GM19193 (cell line): ENCODE measurements around the gene ACLY.

Experiments
- POLR2A ChIP-seq: IDR thresholded peaks from 4 replicates; pipeline ENCODE4 v1.6.1; 2011; ENCODE audit not compliant: insufficient read depth, insufficient read length; ENCODE audit errors: extremely low read depth

ACLY gene

GRCh38 chr17:41835214-41835799 is 83.4 kb downstream of the ACLY start:
- no peak for TF ChIP-seq POLR2A

- TF ChIP-seq POLR2A = no peak
These were observed 93.4 kb downstream of the ACLY start for GRCh38 chr17:41825175-41825845.

DNA sequence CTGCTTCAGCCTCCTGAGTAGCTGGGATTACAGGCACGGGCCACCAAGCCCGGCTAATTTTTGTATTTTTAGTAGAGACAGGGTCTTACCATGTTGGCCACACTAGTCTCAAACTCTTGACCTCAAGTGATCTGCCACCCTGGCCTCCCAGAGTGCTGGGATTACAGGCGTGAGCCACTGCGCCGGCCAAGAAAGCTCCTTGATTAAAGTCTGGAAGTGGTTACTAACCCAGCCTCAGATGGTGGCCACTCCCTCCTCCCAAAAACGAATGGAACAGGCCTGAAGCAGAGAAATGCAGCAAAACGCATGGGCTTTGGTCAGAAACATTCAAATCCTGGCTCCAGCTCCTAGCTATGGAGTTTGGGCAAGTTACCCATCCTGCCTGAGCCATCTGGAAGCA is 94.7 kb downstream of the ACLY start:
- TF ChIP-seq POLR2A = no peak

DNA sequence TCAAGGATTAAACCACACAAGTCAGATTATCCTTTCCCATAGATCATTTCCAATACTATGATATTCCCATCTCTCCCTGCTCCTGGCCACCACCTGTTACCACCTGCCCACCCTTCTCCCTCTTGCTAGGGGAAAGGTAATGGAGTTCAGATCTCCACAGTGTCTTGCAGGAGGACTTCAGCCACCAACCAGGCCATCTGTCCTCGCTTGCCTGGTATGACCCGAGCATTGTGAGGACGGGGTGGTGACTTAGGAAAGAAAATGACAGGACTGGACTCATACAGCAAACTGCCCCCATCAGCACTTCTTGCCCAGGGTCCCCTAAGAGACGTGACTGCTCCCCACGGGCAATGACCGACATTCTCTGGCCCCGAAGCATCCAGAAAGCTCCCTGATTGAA is 95.2 kb downstream of the ACLY start:
- TF ChIP-seq POLR2A = no peak

GRCh38 chr17:41823141-41823524 is 95.6 kb downstream of the ACLY start:
- no peak for TF ChIP-seq POLR2A

- TF ChIP-seq POLR2A = no peak
These were observed 96.3 kb downstream of the ACLY start for GRCh38 chr17:41822216-41823140.

DNA sequence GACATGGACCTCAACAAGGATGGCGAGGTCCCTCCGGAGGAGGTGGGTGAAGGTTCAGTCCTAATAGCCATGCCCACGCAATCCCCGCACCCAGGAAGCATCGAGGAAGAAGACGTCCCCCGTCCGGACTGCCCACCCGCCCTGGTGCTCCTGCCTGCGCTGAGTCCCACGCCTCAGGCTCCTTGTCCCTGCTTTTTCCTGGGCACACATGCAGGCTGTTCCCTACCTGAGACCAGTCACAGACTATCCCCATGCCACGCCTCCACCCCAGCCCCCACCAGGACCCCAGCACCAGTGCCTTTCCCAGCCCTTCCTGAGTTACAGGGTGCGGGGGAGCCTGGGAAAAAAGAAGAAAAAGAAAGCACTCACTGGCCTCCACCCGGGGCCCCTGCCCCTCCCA is 97.0 kb downstream of the ACLY start:
- no peak for TF ChIP-seq POLR2A

GRCh38 chr17:41818024-41818423 is 100.7 kb downstream of the ACLY start:
- TF ChIP-seq POLR2A = no peak
